ENCODE results near the gene GFER. TPM values are rescaled to one million over a fixed set of nuclear protein-coding genes. Genes with fewer than 3 reads are reported as not detected.

Gene GFER
- total RNA-seq, 1 experiment from 2014 or later = 57.3 TPM

- peak; percentile 62 to 69 for DNase-seq
- BruUV-seq (replicated peaks) = no TSS peak
- Mint-ChIP-seq H3K4me1 (ENCODE audit: low read depth, unreplicated experiment) (peaks cover 7% of the 10 kb centered on the region), H3K27me3 (ENCODE audit: insufficient read depth, unreplicated experiment) (no peaks in the 10 kb centered on the region), H3K27ac (ENCODE audit: unreplicated experiment) (peak overlapping the region; percentile 50), H3K9me3 (ENCODE audit: unreplicated experiment) (no peaks in the 10 kb centered on the region), H3K4me3 (ENCODE audit: unreplicated experiment) (no peak overlapping the region), H3K36me3 (ENCODE audit: insufficient read depth, unreplicated experiment) (peaks cover 16% of the 10 kb centered on the region)
- CTCF ChIA-PET = interaction anchor here (0.5 to 0.7 kb wide), 2 partner anchors 20 to 23 kb away, joined by 3 read pairs; no protein-coding TSS in a partner anchor
- Histone ChIP-seq H3K4me3 (ENCODE audit: low read depth, low read length) (no peak overlapping the region), H3K9me3 (no peaks in the 10 kb centered on the region), H3K27me3 (replicated peaks; ENCODE audit: control insufficient read depth, insufficient read depth, low read length) (no peaks in the 10 kb centered on the region), H3K36me3 (ENCODE audit: control insufficient read depth, insufficient read depth, low read length) (no peaks in the 10 kb centered on the region; the same call in 1 of the 2 replicates), H3K4me1 (peaks cover 29% of the 10 kb centered on the region)
- intact Hi-C loops (cut with micrococcal nuclease; ENCODE audit: unreplicated experiment) = no loop called here
- no peak for TF ChIP-seq CTCF (IDR thresholded peaks at IDR 0.05; ENCODE audit: insufficient read depth in 1 of 2, low read depth in 1 of 2, low read length in 1 of 2, severe bottlenecking in 1 of 2, unreplicated experiment in 1 of 2)
- POLR2A ChIA-PET = interaction anchor here (0.6 kb wide), 1 partner anchor 453 kb away, joined by 4 read pairs; no protein-coding TSS in a partner anchor
Observed at GRCh38 chr16:2035431-2036199, 51.6 kb downstream of the GFER start.

GRCh38 chr16:2036200-2036966 is 52.4 kb downstream of the GFER start:
- ChIA-PET CTCF (no interaction called here), POLR2A (interaction anchor here (0.6 kb wide), 1 partner anchor 454 kb away, joined by 4 read pairs; no protein-coding TSS in a partner anchor)
- Histone ChIP-seq H3K4me1 (peaks cover 29% of the 10 kb centered on the region), H3K27me3 (replicated peaks; ENCODE audit: control insufficient read depth, insufficient read depth, low read length) (no peaks in the 10 kb centered on the region), H3K36me3 (ENCODE audit: control insufficient read depth, insufficient read depth, low read length) (no peaks in the 10 kb centered on the region; the same call in 1 of the 2 replicates), H3K9me3 (no peaks in the 10 kb centered on the region), H3K4me3 (ENCODE audit: low read depth, low read length) (no peak overlapping the region)
- no peak for TF ChIP-seq CTCF (IDR thresholded peaks at IDR 0.05; ENCODE audit: insufficient read depth in 1 of 2, low read depth in 1 of 2, low read length in 1 of 2, severe bottlenecking in 1 of 2, unreplicated experiment in 1 of 2)
- H3K9me3 Mint-ChIP-seq (ENCODE audit: unreplicated experiment) = no peaks in the 10 kb centered on the region
- no peak overlapping the region for H3K27ac Mint-ChIP-seq (ENCODE audit: unreplicated experiment)
- H3K4me1 Mint-ChIP-seq (ENCODE audit: low read depth, unreplicated experiment) = peaks cover 7% of the 10 kb centered on the region
- H3K36me3 Mint-ChIP-seq (ENCODE audit: insufficient read depth, unreplicated experiment) = peaks cover 16% of the 10 kb centered on the region
- H3K4me3 Mint-ChIP-seq (ENCODE audit: unreplicated experiment) = no peak overlapping the region
- H3K27me3 Mint-ChIP-seq (ENCODE audit: insufficient read depth, unreplicated experiment) = no peaks in the 10 kb centered on the region
- BruUV-seq (replicated peaks) = no TSS peak
- intact Hi-C loops (cut with micrococcal nuclease; ENCODE audit: unreplicated experiment) = no loop called here
- DNase-seq = no peak

- H3K9me3 ChIP-seq = no peaks in the 10 kb centered on the region
- H3K36me3 Mint-ChIP-seq (ENCODE audit: insufficient read depth, unreplicated experiment) = peaks cover 16% of the 10 kb centered on the region
- H3K27me3 ChIP-seq (replicated peaks; ENCODE audit: control insufficient read depth, insufficient read depth, low read length) = no peaks in the 10 kb centered on the region
- no peaks in the 10 kb centered on the region; the same call in 1 of the 2 replicates for H3K36me3 ChIP-seq (ENCODE audit: control insufficient read depth, insufficient read depth, low read length)
- no peak overlapping the region for H3K4me3 ChIP-seq (ENCODE audit: low read depth, low read length)
- H3K4me1 Mint-ChIP-seq (ENCODE audit: low read depth, unreplicated experiment) = peaks cover 7% of the 10 kb centered on the region
- no peak overlapping the region for H3K4me3 Mint-ChIP-seq (ENCODE audit: unreplicated experiment)
- peaks cover 29% of the 10 kb centered on the region for H3K4me1 ChIP-seq
- CTCF ChIA-PET = no interaction called here
- intact Hi-C loops (cut with micrococcal nuclease; ENCODE audit: unreplicated experiment) = no loop called here
- no TSS peak for BruUV-seq (replicated peaks)
- H3K27ac Mint-ChIP-seq (ENCODE audit: unreplicated experiment) = no peak overlapping the region
- no peak for DNase-seq
- H3K27me3 Mint-ChIP-seq (ENCODE audit: insufficient read depth, unreplicated experiment) = no peaks in the 10 kb centered on the region
- POLR2A ChIA-PET = no interaction called here
- no peak for TF ChIP-seq CTCF (IDR thresholded peaks at IDR 0.05; ENCODE audit: insufficient read depth in 1 of 2, low read depth in 1 of 2, low read length in 1 of 2, severe bottlenecking in 1 of 2, unreplicated experiment in 1 of 2)
- no peaks in the 10 kb centered on the region for H3K9me3 Mint-ChIP-seq (ENCODE audit: unreplicated experiment)
Observed at GRCh38 chr16:2037115-2037514, 53.1 kb downstream of the GFER start.

Data from Caco-2 (cell line).